Panc1 (cell line): ENCODE results near the gene COQ8B. TPM values are rescaled to one million over a fixed set of nuclear protein-coding genes. Genes with fewer than 3 reads are reported as not detected.

Source experiments
- ATAC-seq: fragments of 200-7000 bp; cut with Tn5 transposase; 2 replicates; pipeline ENCODE4 v1.9.1; 2020; ENCODE audit warnings: mild to moderate bottlenecking, moderate library complexity
- BruUV-seq: library from RNA; stranded (reverse); fragments of 400-500 nt; replicated peaks from 2 replicates; lab custom pipeline; 2021; lab: Mats Ljungman, UMichigan
- CTCF ChIA-PET: fragments of 300-600 bp; sonication (Branson Sonifier 250); formaldehyde crosslinking; loops from one replicate; lab custom pipeline; 2022; ENCODE audit warnings: antibody characterized with exemption; lab: Charles Lee
- POLR2A ChIA-PET: fragments of 300-600 bp; sonication (Branson Sonifier 250); formaldehyde crosslinking; loops from one replicate; lab custom pipeline; 2022; ENCODE audit warnings: antibody characterized with exemption; lab: Charles Lee
- DNase-seq: peaks from one replicate; pipeline ENCODE4 v3.0.0-alpha.2; 2010; ENCODE audit warnings: low read depth, low spot score
- H3K27ac ChIP-seq: 2 replicates; pipeline ENCODE4 v1.5.1; 2011; ENCODE audit warnings: mild to moderate bottlenecking, low read length, inconsistent platforms
- H3K27me3 ChIP-seq: fragments of 200-500 bp; sonication (Bioruptor generic); 2 replicates; pipeline ENCODE4 v1.6.0; 2014; ENCODE audit warnings: low read length, inconsistent platforms; ENCODE audit not compliant: control insufficient read depth, insufficient read depth
- H3K36me3 ChIP-seq: fragments of 200-500 bp; sonication (Bioruptor generic); 2 replicates; pipeline ENCODE4 v1.5.1; 2014; ENCODE audit warnings: inconsistent platforms, mild to moderate bottlenecking, low read length, moderate library complexity; ENCODE audit not compliant: control insufficient read depth, insufficient read depth
- H3K4me1 ChIP-seq: 2 replicates; pipeline ENCODE4 v1.5.1; 2011; ENCODE audit warnings: inconsistent platforms, mild to moderate bottlenecking, low read length, moderate library complexity; ENCODE audit not compliant: control insufficient read depth, insufficient read depth
- H3K4me3 ChIP-seq, 2 experiments: 2 replicates each; pipeline ENCODE4 v1.5.1; 2011 to 2012; ENCODE audit warnings: low read depth in 2 of 2, low read length in 2 of 2, mild to moderate bottlenecking in 2 of 2, inconsistent platforms in 1 of 2, moderate library complexity in 1 of 2
- H3K9me3 ChIP-seq: fragments of 200-500 bp; sonication (Bioruptor generic); 2 replicates; pipeline ENCODE4 v1.5.1; 2014; ENCODE audit warnings: low read depth, mild to moderate bottlenecking, inconsistent platforms, low read length, moderate library complexity; ENCODE audit not compliant: control insufficient read depth, insufficient read depth
- CTCF ChIP-seq: fragments of 450-650 bp; IDR thresholded peaks from 2 replicates; pipeline ENCODE4 v1.5.1; 2017; ENCODE audit warnings: mild to moderate bottlenecking
- POLR2AphosphoS5 ChIP-seq: IDR thresholded peaks from 2 replicates; pipeline ENCODE4 v1.6.1; 2012; ENCODE audit warnings: mild to moderate bottlenecking, low read depth, low read length, moderate library complexity
- REST ChIP-seq, 2 experiments: IDR thresholded peaks; 2 replicates each; pipeline ENCODE4 v1.6.1; 2011 to 2012; ENCODE audit warnings: low read depth in 2 of 2, control low read depth in 1 of 2, low read length in 1 of 2, mild to moderate bottlenecking in 1 of 2, moderate library complexity in 1 of 2; ENCODE audit not compliant: insufficient read depth in 1 of 2
- SIN3A ChIP-seq: IDR thresholded peaks from 2 replicates; pipeline ENCODE4 v1.6.1; 2012; ENCODE audit warnings: low read depth, mild to moderate bottlenecking, low read length, moderate library complexity, borderline replicate concordance; ENCODE audit not compliant: insufficient read depth
- TCF7L2 ChIP-seq: IDR thresholded peaks from 2 replicates; pipeline ENCODE4 v1.6.1; 2011; ENCODE audit warnings: mild to moderate bottlenecking, low read depth, low read length, inconsistent platforms
- in situ Hi-C: cut with HindIII; loops from 2 replicates; pipeline ENCODE4 v1.10.0; 2016; ENCODE audit warnings: low sequenced_read_pairs, low pct_unique_long_range_greater_than_20kb
- intact Hi-C: fragments of 100-400 bp; cut with micrococcal nuclease; formaldehyde crosslinking; loops from one replicate; pipeline ENCODE4 v1.10.0; 2022; ENCODE audit not compliant: unreplicated experiment
- total RNA-seq: library from RNA; stranded (reverse); gene quantifications from one replicate; pipeline ENCODE4 v1.2.1, GENCODE V29; 2021; ENCODE audit not compliant: unreplicated experiment

Gene COQ8B
- total RNA-seq, 1 experiment from 2014 or later: 15.6 TPM

GRCh38 chr19:40685563-40685962, 31.1 kb downstream of the COQ8B start:
- no TSS peak for BruUV-seq
- no peaks in the 10 kb centered on the region for H3K36me3 ChIP-seq
- H3K27me3 ChIP-seq: no peaks in the 10 kb centered on the region
- no peak for ATAC-seq
- ChIA-PET POLR2A (no interaction called here), CTCF (no interaction called here)
- no peak overlapping the region for H3K4me3 ChIP-seq
- no peaks in the 10 kb centered on the region for H3K9me3 ChIP-seq
- no peak for TF ChIP-seq SIN3A
- TF ChIP-seq TCF7L2: no peak
- no peak for TF ChIP-seq REST (IDR thresholded peaks at IDR 0.05; ENCODE audit: insufficient read depth in 1 of 2, low read depth in 2 of 2, low read length in 1 of 2)
- TF ChIP-seq POLR2AphosphoS5: no peak
- TF ChIP-seq CTCF: no peak
- intact Hi-C loops: no loop called here
- H3K27ac ChIP-seq: no peak overlapping the region
- no peaks in the 10 kb centered on the region for H3K4me1 ChIP-seq
- in situ Hi-C loops: no loop called here
- no peak for DNase-seq

- Histone ChIP-seq H3K4me1 (no peaks in the 10 kb centered on the region), H3K9me3 (no peaks in the 10 kb centered on the region), H3K27ac (no peak overlapping the region), H3K36me3 (no peaks in the 10 kb centered on the region), H3K27me3 (no peaks in the 10 kb centered on the region), H3K4me3 (no peak overlapping the region)
- POLR2A ChIA-PET: no interaction called here
- BruUV-seq: no TSS peak
- ATAC-seq: no peak
- CTCF ChIA-PET: no interaction called here
- intact Hi-C loops: no loop called here
- in situ Hi-C loops: no loop called here
- no peak for TF ChIP-seq SIN3A
- TF ChIP-seq TCF7L2: no peak
- TF ChIP-seq POLR2AphosphoS5: no peak
- TF ChIP-seq CTCF: no peak
- TF ChIP-seq REST (IDR thresholded peaks at IDR 0.05; ENCODE audit: insufficient read depth in 1 of 2, low read depth in 2 of 2, low read length in 1 of 2): no peak
- DNase-seq: no peak
Measured at GRCh38 chr19:40685016-40685526, 31.6 kb downstream of the COQ8B start.
